Upper lobe of left lung (tissue), 4 donors: ENCODE results near the gene LIG1.

Experiments
- POLR2A ChIP-seq, 4 donors: fragments of 450-650 bp; IDR thresholded peaks; one replicate each; pipeline ENCODE4 v1.5.1; 2016 to 2017; ENCODE audit warnings: antibody characterized with exemption in 4 of 4, mild to moderate bottlenecking in 2 of 4
- POLR2AphosphoS5 ChIP-seq, 2 donors: sonication (generic); formaldehyde crosslinking; IDR thresholded peaks; one replicate each; pipeline ENCODE4 v1.5.1; 2017; ENCODE audit warnings: antibody characterized with exemption in 2 of 2
- TF ChIP-seq, protein P1 (sequence below), 6 experiments: fragments of 450-650 bp in 4 of 6; fragments of 200-600 bp in 2 of 6; sonication (generic) in 2 of 6; IDR thresholded peaks; one replicate each; pipeline ENCODE4 v1.5.1; 2016 to 2019; ENCODE audit warnings: antibody characterized with exemption in 6 of 6

DNA sequence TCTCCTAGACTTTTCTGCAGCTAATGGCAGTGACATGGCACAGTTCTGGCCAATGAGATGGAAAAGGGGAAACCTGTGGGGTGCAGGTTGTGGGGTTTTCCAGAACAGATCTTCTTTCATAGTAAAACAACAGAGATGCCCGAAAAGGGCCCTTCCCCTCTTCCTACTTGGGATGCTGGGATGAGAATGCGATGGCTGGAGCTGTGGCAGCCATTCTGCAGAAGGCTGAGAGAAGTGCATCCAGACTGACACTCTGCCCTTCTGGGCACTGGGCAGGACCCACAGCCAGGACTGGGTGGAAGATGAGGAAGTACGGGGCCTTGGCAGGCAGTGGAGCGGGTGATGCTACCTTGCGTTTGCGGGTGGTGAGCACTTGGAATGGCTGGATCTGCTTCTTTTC is 42.6 kb downstream of the LIG1 start:
- TF ChIP-seq, protein P1, sequence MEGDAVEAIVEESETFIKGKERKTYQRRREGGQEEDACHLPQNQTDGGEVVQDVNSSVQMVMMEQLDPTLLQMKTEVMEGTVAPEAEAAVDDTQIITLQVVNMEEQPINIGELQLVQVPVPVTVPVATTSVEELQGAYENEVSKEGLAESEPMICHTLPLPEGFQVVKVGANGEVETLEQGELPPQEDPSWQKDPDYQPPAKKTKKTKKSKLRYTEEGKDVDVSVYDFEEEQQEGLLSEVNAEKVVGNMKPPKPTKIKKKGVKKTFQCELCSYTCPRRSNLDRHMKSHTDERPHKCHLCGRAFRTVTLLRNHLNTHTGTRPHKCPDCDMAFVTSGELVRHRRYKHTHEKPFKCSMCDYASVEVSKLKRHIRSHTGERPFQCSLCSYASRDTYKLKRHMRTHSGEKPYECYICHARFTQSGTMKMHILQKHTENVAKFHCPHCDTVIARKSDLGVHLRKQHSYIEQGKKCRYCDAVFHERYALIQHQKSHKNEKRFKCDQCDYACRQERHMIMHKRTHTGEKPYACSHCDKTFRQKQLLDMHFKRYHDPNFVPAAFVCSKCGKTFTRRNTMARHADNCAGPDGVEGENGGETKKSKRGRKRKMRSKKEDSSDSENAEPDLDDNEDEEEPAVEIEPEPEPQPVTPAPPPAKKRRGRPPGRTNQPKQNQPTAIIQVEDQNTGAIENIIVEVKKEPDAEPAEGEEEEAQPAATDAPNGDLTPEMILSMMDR (IDR thresholded peaks at IDR 0.05): no peak
- TF ChIP-seq POLR2A (IDR thresholded peaks at IDR 0.05) (no peak), POLR2AphosphoS5 (IDR thresholded peaks at IDR 0.05) (no peak)
